Activated CD4-positive, alpha-beta T cell treated with anti-CD3 and anti-CD28 coated beads, Interleukin-10, Interleukin-2, amounts not matched to agents 100 ng/mL and 50 ng/mL, durations not matched to agents 16 hours and 8 hours (primary cell): ENCODE results near the gene RPS6KL1.

Experiments
- DNase-seq: peaks from one replicate; pipeline ENCODE4 v3.0.0-alpha.2; 2020

RPS6KL1 gene

GRCh38 chr14:74922752-74923401 lies at the start of gene RPS6KL1:
TSS of gene RPS6KL1 (minus strand) at chr14:74923260. CDS start at chr14:74921541, 1,719 bp downstream.
- DNase-seq = peak; percentile 85

- no peak for DNase-seq
Measured at GRCh38 chr14:74968811-74969210, 45.8 kb upstream of the RPS6KL1 start.

GRCh38 chr14:74965486-74966153 lies 42.6 kb upstream of the RPS6KL1 start:
- DNase-seq = no peak

GRCh38 chr14:74964787-74965485 lies 41.9 kb upstream of the RPS6KL1 start:
- DNase-seq = no peak

- DNase-seq = no peak
Measured at GRCh38 chr14:74963705-74964271, 40.7 kb upstream of the RPS6KL1 start.

- no peak for DNase-seq
Measured at GRCh38 chr14:74963178-74963704, 40.2 kb upstream of the RPS6KL1 start.

GRCh38 chr14:74962493-74962892 lies 39.4 kb upstream of the RPS6KL1 start:
- DNase-seq = no peak

GRCh38 chr14:74962046-74962445 lies 39.0 kb upstream of the RPS6KL1 start:
- DNase-seq = no peak

- DNase-seq = no peak
Measured at GRCh38 chr14:74961238-74961911, 38.3 kb upstream of the RPS6KL1 start.

GRCh38 chr14:74960736-74961135 lies 37.7 kb upstream of the RPS6KL1 start:
- no peak for DNase-seq

GRCh38 chr14:74959596-74960180 lies 36.6 kb upstream of the RPS6KL1 start:
- DNase-seq = no peak

GRCh38 chr14:74956280-74957072 lies 33.4 kb upstream of the RPS6KL1 start:
- no peak for DNase-seq

- no peak for DNase-seq
Measured at GRCh38 chr14:74956027-74956279, 32.9 kb upstream of the RPS6KL1 start.

GRCh38 chr14:74955229-74956026 lies 32.4 kb upstream of the RPS6KL1 start, which contains the start of gene PGF:
TSS of gene PGF (minus strand) at chr14:74955597. CDS start at chr14:74955242, 355 bp downstream.
- DNase-seq = peak; percentile 24

GRCh38 chr14:74954947-74955228 lies 31.8 kb upstream of the RPS6KL1 start:
- DNase-seq = no peak

GRCh38 chr14:74954232-74954946 lies 31.3 kb upstream of the RPS6KL1 start:
- no peak for DNase-seq

GRCh38 chr14:74953686-74954085 lies 30.6 kb upstream of the RPS6KL1 start:
- no peak for DNase-seq

- no peak for DNase-seq
Measured at GRCh38 chr14:74952697-74953484, 29.8 kb upstream of the RPS6KL1 start.

- DNase-seq = no peak
Measured at GRCh38 chr14:74952180-74952665, 29.2 kb upstream of the RPS6KL1 start.
